Body of pancreas (tissue), 4 donors: ENCODE data around the gene ASTN2. TPM values are rescaled to one million over a fixed set of nuclear protein-coding genes. Genes with fewer than 3 reads are reported as not detected.
"Not testable (repeated sequence)": the region's sequence is repeated elsewhere in the genome, so short reads cannot be mapped to it uniquely, and the experiment has no call there.

Experiments used
- ATAC-seq: fragments of 150-250 bp; one replicate; pipeline ENCODE4 v1.9.1; 2016
- DNase-seq, 4 donors: peaks; one replicate each; pipeline ENCODE4 v3.0.0-alpha.2; 2019
- H3K27ac ChIP-seq, 4 donors: fragments of 200-600 bp; sonication (generic); 1 replicate in 3 of 4; 2 replicates in 1 of 4; pipeline versions ENCODE4 v1.5.1 to v1.6.1; 2016 to 2019; ENCODE audit warnings: mild to moderate bottlenecking in 1 of 4, mixed read lengths in 1 of 4, moderate library complexity in 1 of 4
- H3K27me3 ChIP-seq, 2 donors: fragments of 200-600 bp; sonication (generic); one replicate each; pipeline ENCODE4 v1.6.0; 2016; ENCODE audit warnings: mild to moderate bottlenecking in 1 of 2
- H3K36me3 ChIP-seq, 2 donors: fragments of 200-600 bp; sonication (generic); replicated peaks in 1 of 2; 2 replicates each; pipeline ENCODE4 v1.5.1; 2016; ENCODE audit warnings: low read depth in 2 of 2; ENCODE audit not compliant: insufficient read depth in 1 of 2
- H3K4me1 ChIP-seq: fragments of 200-600 bp; sonication (generic); one replicate; pipeline ENCODE4 v1.6.0; 2016
- H3K4me3 ChIP-seq, 2 donors: fragments of 200-600 bp; sonication (generic); 1 replicate in 1 of 2; 2 replicates in 1 of 2; pipeline ENCODE4 v1.5.1; 2016 to 2019
- H3K9me3 ChIP-seq, 3 donors: fragments of 200-600 bp; sonication (generic); 1 replicate in 2 of 3; 2 replicates in 1 of 3; pipeline ENCODE4 v1.5.1; 2016
- POLR2A ChIP-seq, 3 donors: fragments of 450-650 bp; IDR thresholded peaks; one replicate each; pipeline ENCODE4 v1.6.1; 2016; ENCODE audit warnings: antibody characterized with exemption in 3 of 3, mild to moderate bottlenecking in 2 of 3
- WGBS, 2 donors: methylation state at CpG; one replicate each; pipeline ENCODE4 v1.1.5; 2017; 5-methylcytosine and 5-hydroxymethylcytosine counted together
- intact Hi-C: fragments of 100-400 bp; cut with DNase I; formaldehyde crosslinking; loops from one replicate; pipeline ENCODE4 v1.15.1; 2023
- total RNA-seq, 2 donors: library from RNA; depleted of rRNA; stranded (reverse); fragments of >200 nt; gene quantifications; one replicate each; pipeline ENCODE4 v1.1.0, GENCODE V29; 2016
- TF ChIP-seq, protein P1 (sequence below), 7 experiments: fragments of 450-650 bp in 4 of 7; fragments of 200-600 bp in 3 of 7; sonication (generic) in 3 of 7; IDR thresholded peaks; one replicate each; pipeline ENCODE4 v1.5.1; 2016 to 2019; ENCODE audit warnings: antibody characterized with exemption in 7 of 7

ASTN2 gene
- total RNA-seq, 2 donors from 2014 or later: 8.2 to 9.6 TPM

DNA sequence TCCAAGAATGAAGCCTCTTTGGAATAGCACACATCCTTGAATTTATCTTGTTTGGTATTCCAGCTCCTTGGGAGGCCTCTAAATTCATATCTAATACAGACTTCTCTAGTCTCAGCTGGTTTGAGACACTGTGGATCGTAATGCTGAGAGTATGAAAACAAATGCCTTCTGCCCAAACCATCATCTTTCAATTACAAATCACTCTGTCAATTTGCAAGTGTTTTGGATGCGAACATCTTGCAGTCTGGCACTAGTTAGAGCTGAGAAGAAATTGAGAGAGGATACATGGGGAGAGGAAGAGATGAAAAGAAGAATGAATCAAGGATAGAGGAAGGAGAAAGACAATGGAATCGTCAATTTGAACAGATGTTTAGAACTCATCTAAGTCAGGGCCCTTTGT lies 342.6 kb downstream of the ASTN2 start:
- no peaks in the 10 kb centered on the region for H3K9me3 ChIP-seq
- TF ChIP-seq, protein P1, sequence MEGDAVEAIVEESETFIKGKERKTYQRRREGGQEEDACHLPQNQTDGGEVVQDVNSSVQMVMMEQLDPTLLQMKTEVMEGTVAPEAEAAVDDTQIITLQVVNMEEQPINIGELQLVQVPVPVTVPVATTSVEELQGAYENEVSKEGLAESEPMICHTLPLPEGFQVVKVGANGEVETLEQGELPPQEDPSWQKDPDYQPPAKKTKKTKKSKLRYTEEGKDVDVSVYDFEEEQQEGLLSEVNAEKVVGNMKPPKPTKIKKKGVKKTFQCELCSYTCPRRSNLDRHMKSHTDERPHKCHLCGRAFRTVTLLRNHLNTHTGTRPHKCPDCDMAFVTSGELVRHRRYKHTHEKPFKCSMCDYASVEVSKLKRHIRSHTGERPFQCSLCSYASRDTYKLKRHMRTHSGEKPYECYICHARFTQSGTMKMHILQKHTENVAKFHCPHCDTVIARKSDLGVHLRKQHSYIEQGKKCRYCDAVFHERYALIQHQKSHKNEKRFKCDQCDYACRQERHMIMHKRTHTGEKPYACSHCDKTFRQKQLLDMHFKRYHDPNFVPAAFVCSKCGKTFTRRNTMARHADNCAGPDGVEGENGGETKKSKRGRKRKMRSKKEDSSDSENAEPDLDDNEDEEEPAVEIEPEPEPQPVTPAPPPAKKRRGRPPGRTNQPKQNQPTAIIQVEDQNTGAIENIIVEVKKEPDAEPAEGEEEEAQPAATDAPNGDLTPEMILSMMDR (IDR thresholded peaks at IDR 0.05): no peak
- no peak for TF ChIP-seq POLR2A (IDR thresholded peaks at IDR 0.05)
- ATAC-seq (no peak), DNase-seq (no peak)
- no peaks in the 10 kb centered on the region for H3K27me3 ChIP-seq
- no peak overlapping the region for H3K4me3 ChIP-seq
- intact Hi-C loops: no loop called here
- H3K27ac ChIP-seq: no peak overlapping the region
- no peaks in the 10 kb centered on the region for H3K36me3 ChIP-seq
- 60 to 78% methylated on average over 3 of the region's 3 CpGs for WGBS, 2 donors
- H3K4me1 ChIP-seq: no peaks in the 10 kb centered on the region

DNA sequence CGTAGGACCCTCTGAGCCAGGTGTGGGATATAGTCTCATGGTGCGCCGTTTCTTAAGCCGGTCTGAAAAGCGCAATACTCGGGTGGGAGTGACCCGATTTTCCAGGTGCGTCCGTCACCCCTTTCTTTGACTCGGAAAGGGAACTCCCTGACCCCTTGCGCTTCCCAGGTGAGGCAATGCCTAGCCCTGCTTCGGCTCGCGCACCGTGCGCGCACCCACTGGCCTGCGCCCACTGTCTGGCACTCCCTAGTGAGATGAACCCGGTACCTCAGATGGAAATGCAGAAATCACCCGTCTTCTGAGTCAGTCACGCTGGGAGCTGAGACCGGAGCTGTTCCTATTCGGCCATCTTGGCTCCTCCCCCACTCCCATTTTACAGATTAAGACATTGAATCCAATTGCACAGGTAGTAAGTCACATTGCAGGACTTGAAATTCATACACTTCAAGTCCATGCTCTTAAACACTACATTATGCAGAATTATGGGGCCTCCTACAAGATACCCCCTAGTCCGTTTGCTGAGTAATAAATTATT lies 343.1 kb downstream of the ASTN2 start:
- intact Hi-C loops, H3K36me3 ChIP-seq, H3K4me1 ChIP-seq, H3K27ac ChIP-seq, ATAC-seq, H3K4me3 ChIP-seq, H3K9me3 ChIP-seq, H3K27me3 ChIP-seq, DNase-seq: not testable (repeated sequence)
- WGBS, 2 donors: 59 to 68% methylated on average over 16 to 20 of the region's 24 CpGs

DNA sequence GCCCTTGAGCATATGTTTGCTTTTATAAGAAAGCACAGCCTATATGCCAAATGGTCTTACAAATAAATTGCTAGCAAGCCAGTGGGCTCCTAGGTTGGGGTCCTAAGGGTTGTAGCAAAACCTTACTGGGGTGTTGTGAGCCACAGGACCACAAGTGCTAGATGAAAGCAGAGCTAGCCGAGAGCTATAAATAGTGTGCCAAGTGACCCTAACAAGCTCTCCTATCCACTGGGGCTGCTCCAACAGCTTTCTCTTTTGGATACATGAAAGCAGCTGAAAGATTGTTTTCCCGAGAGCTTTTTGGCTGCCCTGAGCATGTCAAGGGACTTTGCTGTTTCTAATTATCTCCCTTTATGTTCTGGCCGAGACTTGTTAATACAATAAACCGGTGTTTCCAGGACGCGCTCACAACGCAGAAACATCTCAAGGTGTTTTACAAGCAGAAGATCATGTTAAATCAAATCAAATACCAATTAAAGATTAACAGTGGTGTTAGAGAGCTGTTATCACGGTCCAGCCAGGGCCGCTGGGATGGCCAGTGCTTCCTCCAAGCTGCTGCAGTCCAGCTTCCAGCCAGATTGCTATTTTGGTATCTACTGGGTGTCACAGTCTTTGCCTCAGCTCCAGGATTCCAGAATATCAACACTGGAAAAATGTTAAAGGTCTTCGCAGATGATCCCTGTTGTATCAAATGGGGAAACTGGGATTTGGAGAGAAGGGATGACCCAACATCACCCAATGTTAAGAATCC lies 351.0 kb downstream of the ASTN2 start:
- H3K36me3 ChIP-seq: no peaks in the 10 kb centered on the region
- H3K4me1 ChIP-seq: no peaks in the 10 kb centered on the region
- H3K4me3 ChIP-seq: no peak overlapping the region
- WGBS, 2 donors: 83 to 90% methylated on average over 10 of the region's 10 CpGs
- ATAC-seq (no peak), DNase-seq (no peak)
- no peak overlapping the region for H3K27ac ChIP-seq
- no peaks in the 10 kb centered on the region for H3K27me3 ChIP-seq
- intact Hi-C loops: no loop called here
- TF ChIP-seq, protein P1 (IDR thresholded peaks at IDR 0.05): no peak
- TF ChIP-seq POLR2A (IDR thresholded peaks at IDR 0.05): no peak
- no peaks in the 10 kb centered on the region for H3K9me3 ChIP-seq

DNA sequence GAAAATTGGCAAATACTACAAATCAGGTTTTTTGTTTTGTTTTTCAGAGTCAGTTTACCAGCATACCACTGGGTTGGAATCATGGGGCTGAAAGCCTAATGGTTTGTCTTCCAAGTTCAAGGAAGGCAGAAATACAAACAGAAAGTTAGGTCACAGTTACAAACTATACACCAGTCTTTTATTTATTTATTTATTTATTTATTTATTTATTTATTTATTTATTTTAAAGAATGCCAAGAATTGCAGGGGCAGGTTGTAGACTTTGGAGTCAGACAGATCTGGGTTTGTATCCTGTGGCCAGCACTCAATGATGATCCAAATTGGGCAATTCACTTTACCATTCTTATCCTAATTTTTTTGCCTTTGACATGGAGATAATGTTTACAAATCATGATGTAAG lies 353.9 kb downstream of the ASTN2 start:
- ATAC-seq (no peak), DNase-seq (no peak)
- intact Hi-C loops: no loop called here
- Histone ChIP-seq H3K36me3 (no peaks in the 10 kb centered on the region), H3K27me3 (no peaks in the 10 kb centered on the region), H3K4me3 (no peak overlapping the region), H3K4me1 (no peaks in the 10 kb centered on the region), H3K9me3 (no peaks in the 10 kb centered on the region), H3K27ac (no peak overlapping the region)
- TF ChIP-seq, protein P1 (IDR thresholded peaks at IDR 0.05): no peak
- no peak for TF ChIP-seq POLR2A (IDR thresholded peaks at IDR 0.05)

DNA sequence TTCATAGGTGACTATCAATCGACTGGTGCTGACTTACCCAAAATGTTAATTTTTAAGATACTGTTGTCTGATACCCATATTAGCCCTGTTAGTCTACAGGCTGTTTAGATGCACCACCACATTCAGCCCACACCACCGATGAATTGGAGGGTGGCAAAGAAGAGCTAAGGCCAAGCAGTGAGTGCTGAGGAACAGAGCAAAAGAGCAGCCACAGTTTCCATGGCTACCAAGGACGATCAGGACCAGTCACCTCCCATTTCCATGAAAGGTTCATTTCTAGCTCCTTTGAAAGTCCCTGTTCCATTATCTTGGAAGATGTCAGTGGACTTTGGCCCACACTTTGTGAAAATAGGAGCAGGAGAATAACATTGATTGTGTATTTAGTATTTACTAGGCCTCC lies 364.9 kb downstream of the ASTN2 start:
- ATAC-seq (no peak), DNase-seq (no peak)
- no peak for TF ChIP-seq POLR2A (IDR thresholded peaks at IDR 0.05)
- TF ChIP-seq, protein P1 (IDR thresholded peaks at IDR 0.05): no peak
- no peaks in the 10 kb centered on the region for H3K9me3 ChIP-seq
- H3K36me3 ChIP-seq: no peaks in the 10 kb centered on the region
- intact Hi-C loops: no loop called here
- no peaks in the 10 kb centered on the region for H3K4me1 ChIP-seq
- no peak overlapping the region for H3K27ac ChIP-seq
- no peak overlapping the region for H3K4me3 ChIP-seq
- H3K27me3 ChIP-seq: no peaks in the 10 kb centered on the region
- WGBS, 2 donors: 55 to 76% methylated on average over 3 of the region's 3 CpGs
